GM15510 (cell line): Measurements from ENCODE around the gene DSP.

Experiments
- POLR2A ChIP-seq: IDR thresholded peaks from 3 replicates; pipeline ENCODE4 v1.6.1; 2011; ENCODE audit warnings: borderline replicate concordance; ENCODE audit not compliant: insufficient read length; ENCODE audit errors: extremely low read depth

Gene DSP

DNA sequence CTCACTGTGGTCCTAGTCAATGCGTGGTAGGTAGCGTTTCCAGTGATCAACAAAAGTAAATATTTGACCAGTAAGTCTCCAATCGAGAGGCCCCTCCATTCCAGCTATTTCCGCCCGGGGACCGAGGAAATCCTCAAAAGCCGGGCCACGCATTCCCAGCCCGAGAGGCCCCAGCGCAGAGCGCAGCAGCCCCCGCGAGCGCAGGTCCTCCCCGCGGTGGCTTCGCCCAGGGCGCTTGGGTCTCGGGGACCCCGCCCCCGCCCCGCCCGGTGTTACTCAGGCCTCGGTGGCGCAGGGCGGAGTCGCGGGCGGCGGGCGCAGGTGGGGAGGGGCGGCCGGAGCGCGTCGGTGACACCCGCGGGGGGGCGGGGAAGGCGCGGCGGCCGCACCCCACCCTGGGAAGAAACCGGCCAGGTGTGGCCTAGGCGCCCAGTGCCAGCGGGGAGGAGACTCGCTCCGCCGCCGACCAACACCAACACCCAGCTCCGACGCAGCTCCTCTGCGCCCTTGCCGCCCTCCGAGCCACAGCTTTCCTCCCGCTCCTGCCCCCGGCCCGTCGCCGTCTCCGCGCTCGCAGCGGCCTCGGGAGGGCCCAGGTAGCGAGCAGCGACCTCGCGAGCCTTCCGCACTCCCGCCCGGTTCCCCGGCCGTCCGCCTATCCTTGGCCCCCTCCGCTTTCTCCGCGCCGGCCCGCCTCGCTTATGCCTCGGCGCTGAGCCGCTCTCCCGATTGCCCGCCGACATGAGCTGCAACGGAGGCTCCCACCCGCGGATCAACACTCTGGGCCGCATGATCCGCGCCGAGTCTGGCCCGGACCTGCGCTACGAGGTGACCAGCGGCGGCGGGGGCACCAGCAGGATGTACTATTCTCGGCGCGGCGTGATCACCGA is at the start of gene DSP:
Gene DSP, plus strand, starts transcription at position 497 of the 890 bp plus-strand sequence. Its CDS starts 245 bp downstream, at position 742.
- no peak for TF ChIP-seq POLR2A

GRCh38 chr6:7493866-7494265 is 47.6 kb upstream of the DSP start:
- no peak for TF ChIP-seq POLR2A

- TF ChIP-seq POLR2A = no peak
Observed at GRCh38 chr6:7494638-7495037, 46.8 kb upstream of the DSP start.

GRCh38 chr6:7496266-7496875 is 45.1 kb upstream of the DSP start:
- no peak for TF ChIP-seq POLR2A

- no peak for TF ChIP-seq POLR2A
Observed at GRCh38 chr6:7500752-7501282, 40.7 kb upstream of the DSP start.

GRCh38 chr6:7502743-7503142 is 38.7 kb upstream of the DSP start:
- TF ChIP-seq POLR2A = no peak

- TF ChIP-seq POLR2A = no peak
Observed at GRCh38 chr6:7504041-7504440, 37.4 kb upstream of the DSP start.

- TF ChIP-seq POLR2A = no peak
Observed at GRCh38 chr6:7505189-7505699, 36.2 kb upstream of the DSP start.

DNA sequence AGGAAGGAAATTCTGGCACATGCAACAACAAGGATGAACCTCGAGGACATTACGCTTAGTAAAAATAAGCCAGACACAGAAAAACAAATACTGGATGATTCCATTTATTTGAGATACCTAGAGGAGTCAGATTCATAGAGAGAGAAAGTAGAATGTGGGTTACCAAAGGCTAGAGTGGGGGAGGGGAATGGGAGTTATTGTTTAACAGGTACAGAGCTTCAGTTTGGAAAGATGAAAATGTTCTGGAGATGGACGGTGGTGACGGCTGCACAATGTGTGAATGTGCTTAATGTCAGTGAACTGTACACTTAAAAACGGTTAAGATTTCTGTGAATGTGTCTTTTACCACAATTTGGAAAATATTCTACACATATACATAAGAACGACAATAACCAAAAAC is 33.9 kb upstream of the DSP start:
- no peak for TF ChIP-seq POLR2A

DNA sequence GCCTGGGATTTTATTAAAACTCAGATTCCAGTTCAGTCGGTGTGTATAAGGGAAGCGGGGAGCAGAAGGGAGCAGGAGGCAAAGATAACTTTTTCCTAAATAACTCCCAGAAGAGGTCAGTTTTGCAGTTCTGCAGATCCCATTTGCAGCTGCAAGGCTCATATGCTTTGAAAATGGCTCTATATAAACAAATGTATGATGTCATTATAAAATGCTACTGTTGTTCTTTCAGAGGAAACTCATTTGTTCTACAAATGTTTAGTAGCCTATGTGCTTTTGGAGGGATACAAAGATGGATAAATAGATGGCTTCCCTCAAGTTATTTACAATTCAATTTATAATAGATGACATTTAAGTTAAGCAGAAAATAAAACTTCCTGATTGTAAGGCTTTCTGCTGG is 29.2 kb upstream of the DSP start:
- TF ChIP-seq POLR2A = no peak

DNA sequence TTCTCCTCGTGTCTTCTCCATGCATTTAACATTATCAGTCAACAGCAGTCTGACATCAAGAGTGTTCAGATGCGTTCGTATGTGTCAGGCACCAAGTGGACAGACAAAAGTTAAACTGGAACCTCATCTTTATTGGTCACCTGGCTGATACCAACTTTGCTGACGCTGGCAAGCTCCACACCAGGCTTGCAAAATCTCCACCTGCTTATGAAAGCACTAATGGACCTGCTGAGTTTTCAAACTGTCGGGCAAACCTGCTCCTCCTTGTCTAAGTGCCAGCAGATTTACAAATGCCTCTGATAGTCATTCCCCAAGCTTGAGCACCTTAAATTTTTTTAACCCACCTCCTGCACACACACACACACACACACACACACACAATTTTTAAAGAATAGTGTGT is 27.9 kb upstream of the DSP start:
- no peak for TF ChIP-seq POLR2A

DNA sequence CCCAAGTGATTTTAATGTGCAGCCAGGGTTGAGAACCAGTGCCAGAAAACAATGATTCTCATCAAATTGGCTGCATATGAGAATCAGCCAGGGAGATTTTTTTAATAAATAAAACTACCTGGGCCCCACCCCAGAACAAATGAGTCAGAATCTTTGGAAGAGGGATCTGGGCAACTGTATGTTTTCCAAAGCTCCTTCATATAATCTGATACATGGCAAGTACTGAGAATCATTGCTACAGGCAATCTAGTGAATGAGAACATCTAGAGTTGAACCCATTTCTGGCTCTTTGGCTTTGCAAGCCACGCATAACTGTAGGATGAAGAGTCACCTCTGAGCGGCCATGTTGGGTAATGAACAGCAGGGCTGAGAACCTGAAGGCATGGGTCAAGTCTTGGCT is 26.1 kb upstream of the DSP start:
- no peak for TF ChIP-seq POLR2A

DNA sequence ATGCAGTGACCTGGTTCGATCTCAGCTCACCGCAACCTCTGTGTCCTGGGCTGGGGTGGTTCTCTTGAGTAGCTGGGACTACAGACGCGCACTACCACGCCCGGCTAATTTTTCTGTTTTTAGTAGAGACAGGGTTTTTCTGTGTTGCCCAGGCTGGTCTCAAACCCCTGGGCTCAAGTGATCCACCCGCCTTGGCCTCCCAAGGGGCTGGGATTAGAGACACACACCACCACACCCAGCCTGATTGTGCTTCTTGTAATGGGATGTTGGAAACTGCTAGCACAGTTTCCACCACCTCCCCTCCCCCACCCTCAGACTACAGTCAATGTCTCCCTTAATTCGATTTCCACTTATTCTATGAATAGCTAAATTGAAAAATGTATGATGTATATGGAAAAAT is 22.6 kb upstream of the DSP start:
- TF ChIP-seq POLR2A = no peak

- TF ChIP-seq POLR2A = no peak
Observed at GRCh38 chr6:7522873-7523272, 18.6 kb upstream of the DSP start.

DNA sequence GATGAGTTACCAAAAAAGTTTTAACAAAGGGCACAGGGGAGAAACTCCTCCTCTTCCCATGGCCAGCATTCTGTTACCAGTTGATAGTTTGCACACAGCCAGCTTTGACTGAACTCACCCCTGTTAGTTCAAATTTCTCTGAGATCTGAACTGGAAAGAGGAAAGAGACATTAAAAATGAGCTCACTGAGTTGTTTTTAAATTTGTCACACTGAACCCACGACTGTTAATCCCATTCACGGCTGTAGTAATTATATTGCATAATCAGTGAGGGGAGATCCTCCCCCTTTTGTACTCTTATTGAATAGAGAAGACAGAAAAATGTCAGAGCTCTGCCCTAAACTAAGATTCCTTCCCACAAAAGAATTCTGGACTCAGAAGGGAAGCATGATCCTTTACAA is 17.5 kb upstream of the DSP start:
- TF ChIP-seq POLR2A = no peak
